A204.1 (cell line): ENCODE results near the gene R3HDM2.

Source experiments
- FAIRE-seq: peaks from 2 replicates; lab custom pipeline; 2012; peaks lifted over from hg19 to GRCh38; lab: Jason Lieb, UNC

The R3HDM2 gene

DNA sequence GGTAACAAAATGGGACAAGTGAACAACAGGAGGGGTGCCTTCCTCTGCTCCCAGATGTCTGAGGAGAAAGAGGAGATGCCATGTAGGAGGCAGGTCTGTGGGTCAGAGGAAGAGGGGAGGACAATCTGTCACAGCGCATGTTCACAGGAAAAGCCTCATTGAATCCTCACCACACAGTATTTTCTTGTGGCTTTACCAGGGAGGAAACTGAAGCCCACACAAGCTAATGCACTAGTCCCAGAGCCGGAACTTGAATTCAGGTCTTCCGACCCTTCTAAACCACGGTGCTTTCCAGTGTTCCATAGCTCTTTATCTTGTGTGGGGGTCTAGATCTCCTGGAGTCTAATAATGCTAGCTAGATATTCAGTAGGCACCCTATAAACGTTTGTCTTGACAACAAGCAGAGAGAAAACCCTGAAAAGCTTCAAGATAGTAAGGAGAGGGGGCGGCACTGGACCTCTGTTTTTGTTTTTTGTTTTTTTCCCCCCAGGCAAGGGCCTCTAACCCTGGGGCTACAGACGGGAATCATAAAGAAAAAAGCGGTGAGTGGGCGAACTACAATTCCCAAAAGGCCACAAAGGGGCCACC lies 201.7 kb downstream of the R3HDM2 start:
- FAIRE-seq = no peak

GRCh38 chr12:57227315-57228115 lies 203.3 kb downstream of the R3HDM2 start:
- no peak for FAIRE-seq

DNA sequence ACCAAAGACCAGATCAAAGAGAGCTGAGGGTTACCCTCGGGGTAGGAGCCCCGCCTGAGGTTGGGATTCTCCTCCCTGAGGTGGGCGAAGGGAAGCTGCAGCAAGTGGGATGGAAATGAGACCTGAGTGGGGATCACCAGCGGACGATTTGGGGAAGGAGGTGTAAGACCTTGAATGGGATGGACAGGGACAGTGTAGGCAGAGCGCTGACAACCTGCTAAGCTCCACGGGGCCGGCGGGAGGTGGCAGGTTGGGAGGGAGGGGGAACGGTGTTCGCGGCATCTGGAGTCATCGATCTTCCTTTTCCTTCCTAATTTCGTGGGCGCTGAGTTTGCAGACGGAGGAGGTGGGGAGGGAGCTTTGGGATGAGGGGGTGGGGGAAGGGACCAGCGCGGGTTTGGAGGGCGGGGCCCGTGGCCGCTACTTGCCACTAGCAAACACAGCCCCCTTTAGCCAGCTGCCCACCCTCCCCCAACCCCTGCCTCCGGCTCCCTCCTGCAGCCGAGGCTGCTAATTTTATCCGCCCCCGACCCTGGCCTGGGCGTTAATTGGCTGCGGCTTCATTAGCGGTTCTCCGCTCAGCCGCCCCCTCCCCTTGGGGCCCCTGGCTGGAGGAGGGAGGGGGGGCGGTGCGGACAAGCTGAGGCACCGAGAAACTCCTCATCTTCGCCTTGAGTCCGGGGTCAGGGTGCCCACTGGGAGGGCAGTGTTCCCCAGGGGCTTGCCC lies 204.1 kb downstream of the R3HDM2 start:
- no peak for FAIRE-seq

GRCh38 chr12:57225680-57226210 lies 205.1 kb downstream of the R3HDM2 start:
- no peak for FAIRE-seq

- FAIRE-seq = no peak
Measured at GRCh38 chr12:57224973-57225679, 205.7 kb downstream of the R3HDM2 start.

DNA sequence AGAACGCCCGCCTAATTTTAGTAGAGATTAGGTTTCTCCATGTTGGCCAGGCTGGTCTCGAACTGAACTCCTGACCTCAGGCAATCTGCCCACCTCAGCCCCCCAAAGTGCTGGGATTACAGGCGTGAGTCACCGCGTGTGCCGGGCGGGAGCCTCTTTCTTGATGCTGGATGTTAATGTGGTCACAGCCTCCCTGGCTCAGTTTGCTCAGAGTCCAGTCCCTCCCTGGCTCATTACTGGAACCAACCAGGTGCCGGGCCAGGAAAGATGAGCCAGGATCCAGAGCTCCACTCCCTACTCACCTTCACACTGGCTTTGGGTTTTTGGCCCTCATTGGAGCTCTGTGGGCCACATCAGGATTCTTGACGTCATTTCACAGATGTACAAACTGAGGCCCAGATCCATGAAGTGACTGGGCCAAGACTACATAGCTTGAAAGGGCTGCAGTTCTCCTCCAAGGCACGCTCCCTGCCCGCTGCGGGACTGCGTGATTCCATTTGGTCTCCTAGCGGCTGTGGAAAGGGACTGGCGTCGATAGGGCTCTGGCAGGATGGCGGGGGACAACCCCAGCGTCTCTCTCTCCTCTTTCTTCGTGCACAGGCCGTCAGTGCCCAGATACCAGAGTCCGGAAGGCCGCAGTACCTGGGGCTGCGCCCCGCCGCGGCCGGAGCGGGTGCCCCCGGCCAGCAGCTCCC lies 206.4 kb downstream of the R3HDM2 start:
- no peak for FAIRE-seq

GRCh38 chr12:57223191-57224165 lies 207.4 kb downstream of the R3HDM2 start:
- FAIRE-seq = no peak

DNA sequence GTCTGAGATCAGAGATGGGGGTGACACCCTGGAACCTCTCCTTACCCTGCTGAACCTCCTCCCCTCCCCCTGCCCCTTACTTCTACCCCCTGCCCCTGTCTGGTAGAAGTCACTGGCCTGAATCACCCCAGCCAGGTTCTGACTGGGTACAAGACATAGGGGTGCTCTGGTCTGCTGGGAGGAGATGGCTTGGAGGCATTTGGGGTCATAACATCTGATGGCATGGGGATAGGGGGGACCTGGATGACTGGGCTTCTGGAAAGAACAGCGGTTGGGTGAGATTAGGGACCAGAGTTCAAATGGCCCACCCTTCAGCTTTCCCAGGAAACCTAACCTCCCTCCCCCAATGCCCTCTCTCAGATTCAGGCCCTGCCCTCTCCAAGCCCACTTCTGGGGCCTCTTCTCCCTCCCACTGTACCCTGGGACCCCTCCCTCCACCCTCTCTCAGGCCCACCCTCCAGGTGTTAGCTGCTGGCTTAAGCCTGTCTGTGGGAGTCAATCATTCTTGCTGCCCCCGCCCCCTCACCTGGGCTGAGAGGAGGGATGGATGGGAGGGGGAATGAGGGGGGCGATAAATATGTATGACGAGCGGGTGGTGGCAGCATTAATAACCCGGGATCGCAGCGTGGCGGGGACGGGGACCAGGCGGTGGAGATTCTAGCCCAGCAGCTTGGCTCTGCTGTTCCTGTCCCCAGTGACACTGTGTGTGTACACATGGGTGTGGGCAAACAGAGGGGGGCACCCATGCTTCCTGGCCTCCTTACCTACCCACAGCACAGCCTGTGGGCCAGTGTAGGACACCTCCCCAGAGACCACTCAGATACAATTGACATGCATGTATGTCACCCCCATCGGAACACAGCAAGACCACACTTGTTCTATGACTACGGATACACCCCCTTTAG lies 208.3 kb downstream of the R3HDM2 start:
- no peak for FAIRE-seq

- FAIRE-seq = no peak
Measured at GRCh38 chr12:57221169-57221917, 209.5 kb downstream of the R3HDM2 start.

DNA sequence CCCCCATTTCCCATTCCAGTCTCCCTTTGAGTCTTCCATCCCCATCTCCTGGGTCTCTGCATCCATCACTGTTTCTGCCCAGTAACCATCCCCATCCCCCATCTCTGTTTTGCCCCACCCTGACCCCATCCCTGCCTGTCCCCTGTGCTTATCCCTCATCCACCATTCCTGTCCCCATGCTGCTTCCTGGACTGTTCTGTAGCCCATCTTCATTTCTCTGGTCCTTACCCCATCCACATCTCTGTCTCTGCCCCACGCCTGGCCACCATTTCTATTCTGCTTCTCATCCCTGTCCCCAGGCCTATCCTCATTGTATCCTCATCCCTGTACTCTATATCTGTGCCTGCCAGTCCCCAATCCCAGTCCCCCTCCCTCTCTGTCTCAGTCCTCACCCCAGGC lies 210.1 kb downstream of the R3HDM2 start:
- FAIRE-seq = no peak

DNA sequence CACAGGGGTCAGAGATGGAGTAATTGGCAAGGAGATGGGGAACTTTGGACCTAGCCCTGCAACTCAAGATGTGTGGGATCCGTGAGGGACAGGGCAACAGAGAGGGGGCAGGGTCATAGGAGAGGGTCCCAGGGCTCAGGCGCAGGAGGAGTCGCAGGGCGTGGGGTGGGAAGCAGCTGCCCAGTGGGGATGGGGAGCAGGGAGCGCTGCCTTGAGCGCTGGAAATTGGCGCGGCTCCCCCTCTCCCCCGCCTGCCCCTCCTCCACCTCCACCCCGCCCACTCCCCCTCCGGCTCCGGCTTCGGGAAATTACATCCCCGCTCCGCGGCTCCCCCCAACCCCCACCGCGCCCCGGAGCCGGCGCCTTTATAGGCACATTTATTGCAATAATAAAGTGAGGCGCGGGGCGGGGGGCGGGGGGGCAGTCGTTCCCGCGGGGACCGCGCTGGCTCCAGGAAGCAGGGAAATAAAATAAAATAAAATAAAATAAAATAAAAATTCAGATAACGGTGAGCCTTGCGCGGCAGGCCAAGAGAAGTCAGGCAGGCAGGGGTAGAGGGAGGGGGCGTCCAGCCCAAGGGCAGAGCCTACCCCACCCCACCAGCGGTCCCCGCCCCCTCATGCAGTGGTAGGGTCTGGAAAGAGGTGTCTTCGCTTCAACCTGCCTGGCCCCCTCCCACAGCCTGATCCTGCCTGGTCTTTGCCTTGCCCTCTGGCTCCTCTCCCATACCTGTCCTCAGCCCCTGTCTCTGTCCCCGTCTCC lies 210.7 kb downstream of the R3HDM2 start:
- FAIRE-seq = no peak

GRCh38 chr12:57219205-57219992 lies 211.4 kb downstream of the R3HDM2 start:
- FAIRE-seq = no peak

DNA sequence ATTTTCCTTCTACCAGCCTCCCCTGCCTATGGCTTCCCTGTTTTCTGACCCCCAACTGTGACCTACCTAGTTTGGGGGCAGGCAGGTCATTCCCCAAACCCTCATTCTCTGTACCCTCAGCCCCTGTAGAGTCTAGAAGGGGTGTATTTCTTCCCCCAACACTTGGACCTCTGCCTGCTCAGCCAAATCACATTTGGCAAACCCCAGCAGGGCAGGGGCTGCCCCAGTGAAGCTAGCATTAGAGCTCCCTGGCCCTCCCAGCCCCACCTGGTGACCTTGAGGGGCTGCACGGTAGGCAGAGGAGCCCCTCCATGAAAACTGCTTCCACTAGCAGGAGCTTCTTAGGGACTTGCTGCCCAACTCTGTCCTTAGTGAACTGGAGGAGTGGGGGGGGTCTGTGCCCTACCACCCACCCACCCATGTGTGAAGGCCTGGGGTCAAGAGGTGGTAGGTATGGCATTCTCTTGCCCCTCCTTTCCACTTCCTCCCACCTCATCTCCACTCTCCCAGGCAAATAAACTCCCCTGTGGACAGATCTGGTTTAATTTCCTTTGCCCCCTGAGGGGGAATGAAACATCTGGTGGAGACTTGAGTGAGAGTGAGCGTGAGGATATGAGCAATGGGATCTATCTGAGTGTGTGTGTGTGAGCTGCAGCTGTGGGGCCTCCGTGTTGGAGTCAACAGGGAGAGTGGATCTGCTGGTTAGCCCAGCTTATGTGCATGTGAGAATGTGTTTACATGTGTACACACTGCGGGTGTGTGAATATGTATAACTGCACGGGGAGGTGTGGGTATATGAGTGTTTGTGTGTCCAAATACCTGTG lies 212.6 kb downstream of the R3HDM2 start:
- FAIRE-seq = no peak

DNA sequence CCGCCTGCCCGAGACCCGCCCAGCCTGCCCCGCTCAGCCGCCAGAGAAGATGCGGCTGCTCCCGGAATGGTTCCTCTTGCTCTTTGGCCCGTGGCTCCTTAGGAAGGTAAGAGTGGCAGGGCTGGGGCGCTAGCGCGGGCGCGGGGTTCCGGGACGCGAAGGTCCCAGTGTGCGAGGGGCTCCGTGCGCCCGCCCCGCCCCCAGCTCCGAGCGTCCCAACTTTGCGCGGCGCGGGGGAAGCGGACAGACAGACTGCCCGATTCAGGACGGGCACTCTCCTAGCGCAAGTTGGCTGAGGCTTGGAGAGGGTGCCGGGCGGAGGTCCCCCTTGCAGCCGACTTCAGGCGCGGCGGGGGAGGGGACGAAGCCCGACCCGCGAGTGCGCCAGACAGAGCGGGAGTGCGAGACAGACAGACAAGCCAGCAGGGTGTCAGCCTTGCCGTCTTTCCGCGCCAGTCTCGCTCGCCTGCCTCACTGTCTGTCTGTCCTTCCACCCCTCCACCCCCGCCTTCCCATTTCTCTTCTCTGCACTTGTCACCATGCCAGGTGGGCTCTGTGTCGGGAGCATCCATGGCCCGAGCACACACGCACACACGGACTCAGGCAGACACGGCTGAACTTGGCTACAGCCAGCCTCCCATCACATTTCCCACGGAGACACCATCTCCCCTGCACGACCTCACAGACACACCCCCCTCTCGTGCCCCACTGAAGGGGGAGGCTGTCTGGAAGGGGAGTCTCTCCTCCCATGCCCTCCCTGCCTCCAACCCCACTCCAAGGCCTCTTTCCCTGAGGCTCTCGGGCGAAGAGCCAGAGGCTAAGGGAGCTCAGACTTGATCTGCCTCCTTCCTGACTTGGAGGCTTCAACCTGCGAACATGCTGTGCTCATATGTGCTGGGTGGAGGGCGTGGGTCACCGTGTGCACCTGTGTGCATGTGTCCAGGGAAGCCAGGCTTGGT lies 213.6 kb downstream of the R3HDM2 start:
- FAIRE-seq = no peak
